ENCODE results near the gene TOMM7.
"Not testable (repeated sequence)": the region's sequence is repeated elsewhere in the genome, so short reads cannot be mapped to it uniquely, and the experiment has no call there.

The TOMM7 gene

DNA sequence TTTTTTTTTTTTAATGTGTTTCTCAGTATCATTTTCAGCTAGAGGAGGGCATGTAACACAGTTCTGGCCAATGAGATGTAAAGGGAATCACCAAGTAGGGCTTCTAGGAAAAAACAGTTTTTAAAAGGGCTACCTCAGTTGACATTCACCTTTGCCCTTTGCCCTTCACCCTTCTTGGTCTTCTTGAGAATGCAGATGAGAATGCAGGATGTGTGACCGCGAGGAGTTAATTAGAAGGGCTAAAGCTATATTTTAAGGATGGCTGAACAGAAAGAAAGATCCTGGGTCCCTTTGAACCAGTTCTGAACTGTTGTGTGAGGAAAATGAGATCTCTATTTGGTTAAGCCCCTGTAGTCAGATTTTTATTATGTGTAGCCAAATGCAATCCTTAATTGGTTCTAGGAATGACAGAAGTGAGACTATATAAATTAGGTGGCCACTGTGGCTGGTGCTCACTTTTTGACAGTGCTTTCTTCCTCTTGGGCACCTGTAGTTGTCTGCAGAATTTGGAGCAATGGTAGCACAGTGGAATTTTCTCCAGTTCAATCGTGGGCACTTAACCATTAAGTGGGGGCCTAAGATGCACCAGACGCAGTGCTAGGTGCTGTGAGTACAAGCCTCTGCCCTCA is 21.1 kb upstream of the TOMM7 start:
- no peak overlapping the region for H3K27ac ChIP-seq
- TF ChIP-seq, protein P1, sequence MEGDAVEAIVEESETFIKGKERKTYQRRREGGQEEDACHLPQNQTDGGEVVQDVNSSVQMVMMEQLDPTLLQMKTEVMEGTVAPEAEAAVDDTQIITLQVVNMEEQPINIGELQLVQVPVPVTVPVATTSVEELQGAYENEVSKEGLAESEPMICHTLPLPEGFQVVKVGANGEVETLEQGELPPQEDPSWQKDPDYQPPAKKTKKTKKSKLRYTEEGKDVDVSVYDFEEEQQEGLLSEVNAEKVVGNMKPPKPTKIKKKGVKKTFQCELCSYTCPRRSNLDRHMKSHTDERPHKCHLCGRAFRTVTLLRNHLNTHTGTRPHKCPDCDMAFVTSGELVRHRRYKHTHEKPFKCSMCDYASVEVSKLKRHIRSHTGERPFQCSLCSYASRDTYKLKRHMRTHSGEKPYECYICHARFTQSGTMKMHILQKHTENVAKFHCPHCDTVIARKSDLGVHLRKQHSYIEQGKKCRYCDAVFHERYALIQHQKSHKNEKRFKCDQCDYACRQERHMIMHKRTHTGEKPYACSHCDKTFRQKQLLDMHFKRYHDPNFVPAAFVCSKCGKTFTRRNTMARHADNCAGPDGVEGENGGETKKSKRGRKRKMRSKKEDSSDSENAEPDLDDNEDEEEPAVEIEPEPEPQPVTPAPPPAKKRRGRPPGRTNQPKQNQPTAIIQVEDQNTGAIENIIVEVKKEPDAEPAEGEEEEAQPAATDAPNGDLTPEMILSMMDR (conservative IDR thresholded peaks at IDR 0.05), result no peak
- TF ChIP-seq ZFX (IDR thresholded peaks at IDR 0.05), result no peak

DNA sequence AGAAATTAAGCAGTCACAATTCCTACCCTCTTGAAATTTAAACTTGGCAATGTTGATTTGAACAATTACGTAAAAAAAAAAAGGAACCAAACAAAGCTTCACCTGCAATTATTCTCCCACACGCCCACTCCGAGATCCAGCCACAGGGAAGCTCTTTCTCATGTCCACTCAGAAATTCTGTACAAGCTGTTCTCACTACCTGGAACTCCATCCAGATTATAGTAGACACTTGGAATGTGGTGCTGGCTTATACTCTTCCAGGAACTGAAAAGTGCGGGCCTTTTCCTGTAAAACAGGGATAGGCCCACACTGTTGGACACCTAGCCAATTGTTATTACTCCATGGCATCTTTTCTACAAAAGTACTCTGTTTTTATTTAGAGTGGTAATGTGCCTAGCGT is 20.3 kb upstream of the TOMM7 start:
- no peak overlapping the region for H3K27ac ChIP-seq
- no peak for TF ChIP-seq ZFX (IDR thresholded peaks at IDR 0.05)
- TF ChIP-seq, protein P1 (conservative IDR thresholded peaks at IDR 0.05), result no peak

DNA sequence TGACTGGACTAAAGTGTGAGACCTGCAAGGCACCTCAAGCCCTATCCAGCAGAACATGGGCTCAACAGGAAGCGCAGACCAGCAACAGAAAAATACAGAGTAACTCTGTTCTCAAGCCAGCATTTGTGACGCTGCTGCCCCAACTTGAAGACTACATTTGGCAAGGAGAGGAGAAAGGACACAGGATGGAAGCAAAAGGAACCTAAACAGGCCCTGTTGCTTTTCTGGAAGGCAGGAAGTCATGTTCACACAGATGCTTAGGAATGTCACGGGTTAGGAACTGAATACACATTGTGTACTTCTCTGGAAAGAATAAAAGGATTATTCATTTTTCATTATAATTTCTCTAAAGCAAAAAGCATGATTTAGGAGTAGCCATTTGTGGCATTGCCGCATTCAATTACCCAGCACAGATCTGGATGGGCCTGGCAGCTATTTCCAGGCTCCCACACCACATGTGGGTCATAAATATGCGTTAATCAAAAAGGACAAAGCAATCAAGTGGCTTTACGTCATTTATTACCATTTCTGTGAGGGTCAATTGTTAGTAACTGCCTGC is 19.8 kb upstream of the TOMM7 start:
- TF ChIP-seq ZFX (IDR thresholded peaks at IDR 0.05), result no peak
- TF ChIP-seq, protein P1 (conservative IDR thresholded peaks at IDR 0.05), result no peak
- H3K27ac ChIP-seq, result no peak overlapping the region

DNA sequence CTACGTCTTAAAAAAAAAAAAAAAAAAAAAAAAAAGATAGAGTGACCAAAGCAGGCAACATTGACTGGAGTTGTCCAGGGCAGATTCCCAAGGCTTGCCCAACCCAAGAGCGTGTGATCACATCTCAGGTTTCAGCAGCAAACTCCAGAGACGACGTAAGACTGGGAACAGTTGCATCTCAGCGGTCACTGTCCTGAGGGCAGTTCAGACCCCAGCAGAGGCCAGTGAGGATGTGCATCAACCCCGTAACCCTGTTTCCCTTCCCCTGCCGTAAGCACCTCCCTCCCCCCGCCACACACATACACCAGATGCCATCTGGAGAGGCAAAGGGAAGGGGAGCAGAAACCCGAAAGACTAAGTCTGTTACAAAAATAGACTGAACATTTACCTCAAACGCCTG is 19.3 kb upstream of the TOMM7 start:
- TF ChIP-seq ZFX (IDR thresholded peaks at IDR 0.05), result no peak
- TF ChIP-seq, protein P1 (conservative IDR thresholded peaks at IDR 0.05), result no peak
- no peak overlapping the region for H3K27ac ChIP-seq

DNA sequence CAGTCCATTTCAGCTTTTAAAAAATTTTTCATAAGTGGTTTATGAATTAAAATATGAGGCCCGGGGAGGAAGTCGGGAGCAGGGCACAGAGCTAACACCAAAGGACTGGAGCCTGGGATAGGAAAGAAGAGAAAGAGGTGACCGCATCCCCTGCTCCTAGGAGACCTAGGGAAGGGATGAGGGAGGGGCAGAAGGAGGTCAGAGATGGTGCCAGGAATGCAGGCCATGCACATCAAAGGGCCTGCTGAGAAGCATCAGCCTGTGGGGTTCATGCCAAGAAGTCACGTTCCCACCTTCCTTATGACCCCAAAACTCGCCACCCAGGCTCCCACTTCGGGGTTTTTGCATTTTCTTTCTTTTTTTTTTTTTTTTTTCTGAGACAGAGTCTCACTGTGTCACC is 14.7 kb upstream of the TOMM7 start:
- TF ChIP-seq, protein P1 (conservative IDR thresholded peaks at IDR 0.05), result no peak
- TF ChIP-seq ZFX (IDR thresholded peaks at IDR 0.05), result no peak
- no peak overlapping the region for H3K27ac ChIP-seq

DNA sequence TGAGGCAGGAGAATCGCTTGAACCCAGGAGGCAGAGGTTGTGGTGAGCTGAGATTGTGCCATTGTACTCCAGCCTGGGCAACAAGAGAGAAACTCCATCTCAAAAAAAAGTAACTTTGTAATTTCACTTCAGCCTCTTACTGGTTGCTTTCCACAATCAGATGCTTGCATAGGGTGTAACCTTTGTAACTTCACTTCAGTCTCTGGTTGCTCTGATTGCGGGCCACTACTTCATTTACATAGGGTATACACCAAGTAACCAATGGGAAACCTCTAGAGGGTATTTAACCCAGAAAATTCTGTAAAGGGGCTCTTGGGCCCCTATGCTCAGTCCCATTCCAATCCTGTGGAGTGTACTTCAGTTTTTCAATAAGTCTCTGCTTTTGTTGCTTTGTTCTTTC is 13.9 kb upstream of the TOMM7 start:
- H3K27ac ChIP-seq, result not testable (repeated sequence)

DNA sequence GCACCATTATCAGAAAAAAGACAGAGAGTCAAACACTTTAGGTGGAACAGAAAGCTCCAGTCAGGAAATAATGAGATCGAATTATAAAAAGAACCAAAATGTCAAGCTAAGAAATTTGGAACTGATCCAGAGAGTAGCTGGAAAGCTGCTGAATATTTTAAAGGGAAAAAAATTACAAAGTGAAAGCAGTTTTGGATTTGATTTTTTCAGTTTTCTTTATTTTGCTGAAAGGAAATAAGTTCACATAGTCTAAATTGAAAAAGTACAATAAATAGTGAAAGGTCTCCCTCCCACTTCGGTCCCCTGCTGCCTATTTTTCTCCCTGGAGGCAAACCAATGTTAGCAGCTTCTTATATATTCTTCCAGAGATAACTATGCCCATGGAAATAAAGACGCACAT is 11.3 kb upstream of the TOMM7 start:
- no peak for TF ChIP-seq ZFX (IDR thresholded peaks at IDR 0.05)
- TF ChIP-seq, protein P1 (conservative IDR thresholded peaks at IDR 0.05), result no peak
- no peak overlapping the region for H3K27ac ChIP-seq
